ENCODE measurements around the gene PPFIA1. TPM values are rescaled to one million over a fixed set of nuclear protein-coding genes. Genes with fewer than 3 reads are reported as not detected.

The PPFIA1 gene
- total RNA-seq, 5 donors from 2014 or later (not counting 1 experiment from before 2014, with no cell fraction given), result 41.0 to 50.7 (median 49.6) TPM

DNA sequence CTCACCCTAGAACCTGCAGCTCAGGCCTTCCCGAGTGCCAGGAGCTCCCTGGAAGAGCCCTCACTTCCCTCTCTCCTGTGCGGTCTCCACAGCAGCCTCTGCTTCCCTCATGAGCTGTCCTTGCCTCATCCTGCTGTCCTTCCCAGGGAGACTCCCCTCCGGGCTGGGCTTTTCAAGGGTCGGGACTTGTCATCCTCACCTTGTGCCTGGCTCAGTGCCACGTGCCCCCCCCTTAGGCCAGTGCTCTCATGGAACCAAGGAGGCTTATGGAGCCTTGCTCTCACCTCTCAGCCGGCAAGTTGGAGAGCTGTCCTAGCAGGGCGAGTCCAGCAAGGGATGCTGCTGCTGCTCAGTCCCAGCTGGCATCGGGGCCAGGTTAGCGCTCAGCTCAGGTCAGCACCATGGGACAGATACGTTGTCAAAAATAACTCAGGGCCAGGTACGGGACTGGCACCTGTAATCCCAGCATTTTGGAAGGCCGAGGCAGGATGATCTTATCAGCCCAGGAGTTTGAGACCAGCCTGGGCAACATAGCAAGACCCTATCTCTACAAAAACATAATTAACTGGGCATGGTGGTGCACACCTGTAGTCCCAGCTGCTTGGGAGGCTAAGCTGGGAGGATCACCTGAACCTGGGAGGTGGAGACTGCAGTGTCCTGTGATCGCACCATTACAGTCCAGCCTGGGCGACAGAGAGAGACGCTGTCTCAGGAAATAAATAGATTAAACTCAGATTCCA lies 141.4 kb downstream of the PPFIA1 start:
- Histone ChIP-seq H3K4me3 (ENCODE audit: control insufficient read depth in 1 of 2, extremely low read depth in 1 of 2, low read length in 1 of 2) (no peak overlapping the region), H3K4me1 (ENCODE audit: control insufficient read depth in 1 of 2, extremely low read depth in 1 of 2, insufficient read depth in 2 of 2, low read length in 2 of 2) (no peaks in the 10 kb centered on the region), H3K36me3 (ENCODE audit: control insufficient read depth in 2 of 2, extremely low read depth in 1 of 2, insufficient read depth in 1 of 2, low read length in 1 of 2) (no peaks in the 10 kb centered on the region), H3K27me3 (replicated peaks in 1 of 2; ENCODE audit: control insufficient read depth in 2 of 2, extremely low read depth in 1 of 2, insufficient read depth in 2 of 2, low read length in 1 of 2) (peaks cover 0 to 37% of the 10 kb centered on the region in 2 experiments), H3K9me3 (no peaks in the 10 kb centered on the region), H3K27ac (ENCODE audit: low read length) (no peak overlapping the region)
- ATAC-seq (replicated peaks in 1 of 4) (no peak), DNase-seq (no peak)
- H3K27ac Mint-ChIP-seq, result no peak overlapping the region
- H3K4me1 Mint-ChIP-seq, result no peaks in the 10 kb centered on the region
- peaks cover 11 to 21% of the 10 kb centered on the region in 2 donors for H3K27me3 Mint-ChIP-seq
- no peak overlapping the region for H3K4me3 Mint-ChIP-seq
- no peaks in the 10 kb centered on the region for H3K36me3 Mint-ChIP-seq
- ChIA-PET POLR2A (no interaction called here), CTCF (no interaction called here)
- no peaks in the 10 kb centered on the region for H3K9me3 Mint-ChIP-seq
- 88% methylated on average over 14 of the region's 15 CpGs for WGBS (ENCODE audit: insufficient coverage)

DNA sequence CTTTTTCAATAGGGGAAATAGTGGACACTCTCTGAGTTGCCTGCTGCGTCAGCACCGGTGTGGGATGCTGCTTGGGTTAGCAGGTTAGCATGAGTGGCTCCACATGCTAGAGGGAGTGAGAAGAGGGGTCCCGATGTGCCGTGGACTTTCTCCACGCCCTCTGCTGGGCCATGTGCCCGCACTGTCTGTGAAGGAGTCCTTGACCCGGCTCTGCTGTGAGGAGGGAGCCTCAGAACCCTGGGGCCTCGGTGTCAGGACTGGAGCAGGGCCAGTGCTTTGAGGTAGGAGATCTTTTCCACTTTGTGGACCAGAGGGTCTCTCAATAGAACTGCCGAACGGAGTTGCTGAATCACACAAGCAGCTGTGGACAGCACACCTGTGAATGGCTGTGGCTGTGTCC lies 142.7 kb downstream of the PPFIA1 start:
- Histone ChIP-seq H3K4me3 (ENCODE audit: control insufficient read depth in 1 of 2, extremely low read depth in 1 of 2, low read length in 1 of 2) (no peak overlapping the region), H3K9me3 (no peaks in the 10 kb centered on the region), H3K27ac (ENCODE audit: low read length) (no peak overlapping the region), H3K27me3 (replicated peaks in 1 of 2; ENCODE audit: control insufficient read depth in 2 of 2, extremely low read depth in 1 of 2, insufficient read depth in 2 of 2, low read length in 1 of 2) (peaks cover 0 to 36% of the 10 kb centered on the region in 2 experiments), H3K36me3 (ENCODE audit: control insufficient read depth in 2 of 2, extremely low read depth in 1 of 2, insufficient read depth in 1 of 2, low read length in 1 of 2) (no peaks in the 10 kb centered on the region), H3K4me1 (ENCODE audit: control insufficient read depth in 1 of 2, extremely low read depth in 1 of 2, insufficient read depth in 2 of 2, low read length in 2 of 2) (no peaks in the 10 kb centered on the region)
- Mint-ChIP-seq H3K27ac (no peak overlapping the region), H3K4me3 (no peak overlapping the region), H3K4me1 (no peaks in the 10 kb centered on the region), H3K27me3 (peaks cover 11 to 18% of the 10 kb centered on the region in 2 donors), H3K36me3 (no peaks in the 10 kb centered on the region), H3K9me3 (no peaks in the 10 kb centered on the region)
- ATAC-seq (replicated peaks in 1 of 4), result no peak
- POLR2A ChIA-PET, result no interaction called here
- 90% methylated on average over 10 of the region's 10 CpGs for WGBS (ENCODE audit: insufficient coverage)
- CTCF ChIA-PET, result no interaction called here
- no peak for DNase-seq

DNA sequence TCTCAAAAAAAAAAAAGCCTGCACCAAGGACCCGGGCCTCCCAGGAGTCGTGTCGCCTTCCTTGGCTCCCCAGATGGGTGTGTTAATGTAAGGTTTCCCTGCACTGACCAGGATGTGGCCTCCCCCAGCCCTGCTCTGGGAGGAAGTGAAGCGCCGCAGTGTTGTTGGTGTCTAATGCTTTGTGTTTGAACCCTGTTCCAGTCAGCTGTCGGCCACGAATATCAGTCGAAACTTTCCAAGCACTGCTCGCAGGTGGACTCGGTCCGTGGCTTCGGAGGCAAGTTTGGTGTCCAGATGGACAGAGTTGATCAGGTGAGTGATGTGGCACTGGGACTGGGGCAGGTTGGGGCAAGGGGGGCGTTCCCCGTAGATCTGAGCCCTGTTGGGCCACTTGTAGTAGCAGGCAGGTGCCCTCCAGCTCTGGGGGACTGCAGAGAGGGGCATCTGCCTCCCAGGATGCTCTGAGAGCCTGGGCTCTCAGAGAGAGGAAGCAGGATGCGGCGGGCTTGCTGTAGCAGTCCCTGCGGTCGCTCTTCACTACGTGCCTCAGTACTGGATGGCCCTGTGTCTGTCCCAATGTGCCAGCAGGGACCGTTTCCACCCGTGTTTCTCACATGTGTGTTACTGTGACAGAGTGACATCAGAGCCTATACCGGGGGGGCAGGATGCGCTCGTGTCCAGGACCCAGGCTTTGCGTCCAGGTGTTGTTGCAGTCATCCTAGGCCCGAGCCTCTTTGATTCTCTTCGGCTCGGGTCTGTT lies 144.0 kb downstream of the PPFIA1 start:
- no peaks in the 10 kb centered on the region for H3K4me1 Mint-ChIP-seq
- Histone ChIP-seq H3K4me1 (ENCODE audit: control insufficient read depth in 1 of 2, extremely low read depth in 1 of 2, insufficient read depth in 2 of 2, low read length in 2 of 2) (no peaks in the 10 kb centered on the region), H3K27me3 (replicated peaks in 1 of 2; ENCODE audit: control insufficient read depth in 2 of 2, extremely low read depth in 1 of 2, insufficient read depth in 2 of 2, low read length in 1 of 2) (peaks cover 0 to 34% of the 10 kb centered on the region in 2 experiments), H3K9me3 (no peaks in the 10 kb centered on the region), H3K4me3 (ENCODE audit: control insufficient read depth in 1 of 2, extremely low read depth in 1 of 2, low read length in 1 of 2) (no peak overlapping the region), H3K27ac (ENCODE audit: low read length) (no peak overlapping the region), H3K36me3 (ENCODE audit: control insufficient read depth in 2 of 2, extremely low read depth in 1 of 2, insufficient read depth in 1 of 2, low read length in 1 of 2) (no peaks in the 10 kb centered on the region)
- POLR2A ChIA-PET, result no interaction called here
- no peaks in the 10 kb centered on the region for H3K9me3 Mint-ChIP-seq
- 93% methylated on average over 23 of the region's 28 CpGs for whole genome bisulfite sequencing (ENCODE audit: insufficient coverage)
- peaks cover 11 to 14% of the 10 kb centered on the region in 2 donors for H3K27me3 Mint-ChIP-seq
- ATAC-seq (replicated peaks in 1 of 4), result no peak
- no peak overlapping the region for H3K27ac Mint-ChIP-seq
- no peak for DNase-seq
- no peak overlapping the region for H3K4me3 Mint-ChIP-seq
- CTCF ChIA-PET, result no interaction called here
- H3K36me3 Mint-ChIP-seq, result no peaks in the 10 kb centered on the region

DNA sequence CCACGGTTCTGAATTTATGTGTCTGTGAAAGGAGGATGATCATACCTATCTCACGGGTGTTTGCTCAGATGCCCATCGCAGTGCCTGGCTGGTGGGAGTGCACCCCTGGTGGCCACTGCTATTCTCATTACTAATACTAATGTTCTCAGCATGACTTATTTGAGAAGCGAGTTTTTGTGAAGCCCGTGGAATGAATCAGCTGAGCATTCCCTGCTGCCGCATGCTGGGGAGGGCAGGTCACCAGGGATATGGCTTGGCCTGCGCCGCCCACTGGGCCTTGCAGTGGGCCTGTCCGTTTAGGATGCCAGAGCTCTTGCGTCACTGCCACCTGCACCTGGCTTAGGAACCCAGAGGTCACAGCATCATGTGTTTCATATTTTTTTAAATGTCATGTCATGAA lies 144.7 kb downstream of the PPFIA1 start:
- Mint-ChIP-seq H3K4me3 (no peak overlapping the region), H3K27me3 (peaks cover 11 to 14% of the 10 kb centered on the region in 2 donors), H3K27ac (no peak overlapping the region), H3K4me1 (no peaks in the 10 kb centered on the region), H3K36me3 (no peaks in the 10 kb centered on the region), H3K9me3 (no peaks in the 10 kb centered on the region)
- H3K9me3 ChIP-seq, result no peaks in the 10 kb centered on the region
- H3K27me3 ChIP-seq (replicated peaks in 1 of 2; ENCODE audit: control insufficient read depth in 2 of 2, extremely low read depth in 1 of 2, insufficient read depth in 2 of 2, low read length in 1 of 2), result peaks cover 0 to 33% of the 10 kb centered on the region in 2 experiments
- H3K36me3 ChIP-seq (ENCODE audit: control insufficient read depth in 2 of 2, extremely low read depth in 1 of 2, insufficient read depth in 1 of 2, low read length in 1 of 2), result no peaks in the 10 kb centered on the region
- no peak overlapping the region for H3K4me3 ChIP-seq (ENCODE audit: control insufficient read depth in 1 of 2, extremely low read depth in 1 of 2, low read length in 1 of 2)
- DNase-seq, result no peak
- CTCF ChIA-PET, result interaction anchor here in 1 of 2 donors (0.6 kb wide), 1 partner anchor 128 kb away, joined by 5 read pairs; no protein-coding TSS in a partner anchor
- no peak for ATAC-seq (replicated peaks in 1 of 4)
- POLR2A ChIA-PET, result no interaction called here
- H3K27ac ChIP-seq (ENCODE audit: low read length), result no peak overlapping the region
- 96% methylated on average over 7 of the region's 10 CpGs for WGBS (ENCODE audit: insufficient coverage)
- no peaks in the 10 kb centered on the region for H3K4me1 ChIP-seq (ENCODE audit: control insufficient read depth in 1 of 2, extremely low read depth in 1 of 2, insufficient read depth in 2 of 2, low read length in 2 of 2)

DNA sequence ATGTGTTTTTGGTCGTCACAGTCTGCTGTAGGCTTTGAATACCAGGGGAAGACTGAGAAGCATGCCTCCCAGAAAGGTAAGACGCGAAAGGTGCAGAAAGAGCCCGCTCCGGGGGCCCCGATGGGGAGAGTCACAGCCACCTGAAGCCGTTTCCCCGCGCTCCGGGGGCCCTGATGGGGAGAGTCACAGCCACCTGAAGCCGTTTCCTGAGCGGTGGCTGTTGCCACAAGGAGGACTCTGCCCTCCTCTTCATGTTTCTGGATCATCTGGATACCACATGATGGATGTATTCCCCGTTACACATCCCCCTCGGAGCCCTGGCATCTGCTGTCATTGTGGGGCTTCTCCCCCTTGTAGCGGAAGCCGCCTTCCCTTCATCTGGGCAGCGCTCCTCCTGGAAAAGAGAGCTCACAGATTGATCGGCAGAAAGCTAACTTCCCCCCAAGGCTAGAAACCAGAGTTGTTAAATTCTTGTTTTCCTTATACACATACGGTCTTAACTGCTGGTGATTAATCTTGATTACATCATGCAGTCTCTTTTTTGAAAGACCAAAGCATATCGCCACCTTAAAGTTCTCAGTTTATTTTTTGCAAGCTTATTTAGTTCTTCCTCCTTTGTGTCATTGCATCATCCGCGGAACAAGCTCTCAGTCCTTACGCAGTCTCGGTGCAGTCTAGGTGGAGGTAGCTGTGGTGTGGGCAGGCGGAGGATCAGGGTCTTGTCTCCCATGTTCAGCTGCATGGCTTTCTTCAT lies 145.3 kb downstream of the PPFIA1 start:
- no peak for ATAC-seq (replicated peaks in 1 of 4)
- Histone ChIP-seq H3K36me3 (ENCODE audit: control insufficient read depth in 2 of 2, extremely low read depth in 1 of 2, insufficient read depth in 1 of 2, low read length in 1 of 2) (no peaks in the 10 kb centered on the region), H3K4me3 (ENCODE audit: control insufficient read depth in 1 of 2, extremely low read depth in 1 of 2, low read length in 1 of 2) (no peak overlapping the region), H3K27me3 (replicated peaks in 1 of 2; ENCODE audit: control insufficient read depth in 2 of 2, extremely low read depth in 1 of 2, insufficient read depth in 2 of 2, low read length in 1 of 2) (peaks cover 0 to 29% of the 10 kb centered on the region in 2 experiments), H3K27ac (ENCODE audit: low read length) (no peak overlapping the region), H3K9me3 (no peaks in the 10 kb centered on the region), H3K4me1 (ENCODE audit: control insufficient read depth in 1 of 2, extremely low read depth in 1 of 2, insufficient read depth in 2 of 2, low read length in 2 of 2) (no peaks in the 10 kb centered on the region)
- no peak overlapping the region for H3K4me3 Mint-ChIP-seq
- H3K27ac Mint-ChIP-seq, result no peak overlapping the region
- H3K36me3 Mint-ChIP-seq, result no peaks in the 10 kb centered on the region
- CTCF ChIA-PET, result interaction anchor here in 1 of 2 donors (0.6 kb wide), 1 partner anchor 128 kb away, joined by 5 read pairs; no protein-coding TSS in a partner anchor
- H3K4me1 Mint-ChIP-seq, result no peaks in the 10 kb centered on the region
- no peak for DNase-seq
- POLR2A ChIA-PET, result no interaction called here
- H3K9me3 Mint-ChIP-seq, result no peaks in the 10 kb centered on the region
- WGBS (ENCODE audit: insufficient coverage), result 57% methylated on average over 22 of the region's 25 CpGs
- H3K27me3 Mint-ChIP-seq, result peaks cover 11% of the 10 kb centered on the region in 2 donors

DNA sequence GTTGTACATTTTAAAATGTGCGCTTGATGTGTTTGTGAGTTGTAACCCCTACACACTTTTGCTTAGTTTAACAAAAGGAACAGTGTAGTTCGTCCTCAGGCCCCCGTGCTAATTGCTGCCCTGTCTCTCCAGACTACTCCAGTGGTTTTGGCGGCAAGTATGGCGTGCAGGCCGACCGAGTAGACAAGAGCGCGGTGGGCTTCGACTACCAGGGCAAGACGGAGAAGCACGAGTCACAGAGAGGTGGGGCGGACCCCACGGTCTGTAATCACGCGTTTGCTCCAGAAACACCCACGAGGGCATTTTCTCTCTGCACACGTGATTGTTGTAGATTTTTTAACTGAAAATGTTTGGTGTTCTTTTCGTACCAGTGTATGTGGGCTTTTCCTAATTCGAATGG lies 146.4 kb downstream of the PPFIA1 start:
- ChIA-PET CTCF (no interaction called here), POLR2A (no interaction called here)
- H3K36me3 Mint-ChIP-seq, result no peaks in the 10 kb centered on the region
- no peak overlapping the region for H3K4me3 Mint-ChIP-seq
- DNase-seq (no peak), ATAC-seq (replicated peaks in 1 of 4) (no peak)
- Histone ChIP-seq H3K27ac (ENCODE audit: low read length) (no peak overlapping the region), H3K9me3 (no peaks in the 10 kb centered on the region), H3K4me3 (ENCODE audit: control insufficient read depth in 1 of 2, extremely low read depth in 1 of 2, low read length in 1 of 2) (no peak overlapping the region), H3K27me3 (replicated peaks in 1 of 2; ENCODE audit: control insufficient read depth in 2 of 2, extremely low read depth in 1 of 2, insufficient read depth in 2 of 2, low read length in 1 of 2) (peaks cover 0 to 27% of the 10 kb centered on the region in 2 experiments), H3K4me1 (ENCODE audit: control insufficient read depth in 1 of 2, extremely low read depth in 1 of 2, insufficient read depth in 2 of 2, low read length in 2 of 2) (no peaks in the 10 kb centered on the region), H3K36me3 (ENCODE audit: control insufficient read depth in 2 of 2, extremely low read depth in 1 of 2, insufficient read depth in 1 of 2, low read length in 1 of 2) (no peaks in the 10 kb centered on the region)
- H3K27ac Mint-ChIP-seq, result no peak overlapping the region
- H3K27me3 Mint-ChIP-seq, result peaks cover 7 to 12% of the 10 kb centered on the region in 2 donors
- no peaks in the 10 kb centered on the region for H3K9me3 Mint-ChIP-seq
- 93% methylated on average over 15 of the region's 20 CpGs for WGBS (ENCODE audit: insufficient coverage)
- H3K4me1 Mint-ChIP-seq, result no peaks in the 10 kb centered on the region
